ENCODE data around the gene FLNB. TPM values are rescaled to one million over a fixed set of nuclear protein-coding genes. Genes with fewer than 3 reads are reported as not detected.

The FLNB gene
- polyA plus RNA-seq, 1 donor from 2014 or later, result 10.3 TPM

DNA sequence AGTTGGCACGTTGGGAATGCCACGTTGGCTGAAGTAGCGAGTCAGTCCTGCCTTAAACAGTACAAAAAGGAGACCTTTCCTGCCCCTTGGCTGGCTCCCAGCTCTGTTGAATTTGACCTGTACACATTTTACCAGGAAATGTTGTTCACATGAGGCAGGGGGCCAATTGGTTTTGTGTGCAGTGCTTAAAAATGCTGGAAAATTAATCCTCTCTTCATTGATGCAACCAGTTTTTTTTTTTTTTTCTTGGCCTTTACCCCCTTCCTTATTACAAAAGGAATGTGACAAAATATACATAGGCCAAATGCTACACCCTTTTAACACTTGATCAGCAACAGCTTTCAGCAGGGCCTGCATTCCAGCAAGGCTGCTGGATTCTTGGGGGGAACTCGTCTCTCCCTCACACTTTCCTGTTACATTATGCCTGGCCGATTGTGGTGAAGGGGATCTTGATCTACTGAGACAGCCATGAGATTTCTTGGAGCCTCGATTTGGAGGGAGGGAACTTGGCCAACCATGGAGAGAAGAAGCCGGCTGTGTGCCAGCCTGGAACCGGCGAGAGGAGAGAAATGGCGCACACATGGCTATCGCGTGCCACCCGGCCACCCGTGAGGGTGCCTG lies 109.4 kb downstream of the FLNB start:
- H3K9me2 ChIP-seq (ENCODE audit: insufficient read depth, low read length), result no peaks in the 10 kb centered on the region
- no peaks in the 10 kb centered on the region for H3K36me3 ChIP-seq (ENCODE audit: insufficient read depth, low read length)
- no peaks in the 10 kb centered on the region for H4K20me1 ChIP-seq (ENCODE audit: insufficient read depth)
- no peaks in the 10 kb centered on the region for H3K9me3 ChIP-seq (ENCODE audit: low read length)
- H3F3A ChIP-seq (ENCODE audit: insufficient read depth, low read length, poor library complexity, severe bottlenecking), result no peaks in the 10 kb centered on the region
- no peak overlapping the region for H3K27ac ChIP-seq (ENCODE audit: low read length)
- H3K79me2 ChIP-seq (replicated peaks; ENCODE audit: insufficient read depth, low read length), result no peaks in the 10 kb centered on the region
- H3K4me2 ChIP-seq (ENCODE audit: low read length), result no peak overlapping the region
- no peak overlapping the region for H2AFZ ChIP-seq (ENCODE audit: low read depth, low read length)
- no peak overlapping the region for H3K9ac ChIP-seq (ENCODE audit: low read length)
- H3K27me3 ChIP-seq (ENCODE audit: insufficient read depth, low read depth, low read length), result no peaks in the 10 kb centered on the region
- no peak for TF ChIP-seq POLR2AphosphoS5 (IDR thresholded peaks at IDR 0.05)
- TF ChIP-seq CTCF (IDR thresholded peaks at IDR 0.05; ENCODE audit: poor library complexity, severe bottlenecking), result no peak
- TF ChIP-seq EZH2 (IDR thresholded peaks at IDR 0.05; ENCODE audit: borderline replicate concordance, insufficient read depth, low read length, poor library complexity, severe bottlenecking), result no peak
- TF ChIP-seq SMC3 (conservative IDR thresholded peaks at IDR 0.05; ENCODE audit: poor library complexity), result no peak
- no peak for TF ChIP-seq RAD21 (conservative IDR thresholded peaks at IDR 0.05)
- TF ChIP-seq TAF1 (IDR thresholded peaks at IDR 0.05; ENCODE audit: low read depth), result no peak
- no peak for TF ChIP-seq REST (IDR thresholded peaks at IDR 0.05; ENCODE audit: borderline replicate concordance)
- no peak for TF ChIP-seq EP300 (conservative IDR thresholded peaks at IDR 0.05; ENCODE audit: poor library complexity, severe bottlenecking)
- TF ChIP-seq MXI1 (conservative IDR thresholded peaks at IDR 0.05; ENCODE audit: poor library complexity, severe bottlenecking), result no peak
- no peak overlapping the region for H3K4me3 ChIP-seq (ENCODE audit: low read length)

- no peaks in the 10 kb centered on the region for H3K79me2 ChIP-seq (replicated peaks; ENCODE audit: insufficient read depth, low read length)
- no peak overlapping the region for H2AFZ ChIP-seq (ENCODE audit: low read depth, low read length)
- H3K4me2 ChIP-seq (ENCODE audit: low read length), result no peak overlapping the region
- H3K9ac ChIP-seq (ENCODE audit: low read length), result no peak overlapping the region
- no peaks in the 10 kb centered on the region for H3K27me3 ChIP-seq (ENCODE audit: insufficient read depth, low read depth, low read length)
- H3K4me3 ChIP-seq (ENCODE audit: low read length), result no peak overlapping the region
- no peaks in the 10 kb centered on the region for H4K20me1 ChIP-seq (ENCODE audit: insufficient read depth)
- no peaks in the 10 kb centered on the region for H3K9me3 ChIP-seq (ENCODE audit: low read length)
- no peaks in the 10 kb centered on the region for H3K36me3 ChIP-seq (ENCODE audit: insufficient read depth, low read length)
- H3K9me2 ChIP-seq (ENCODE audit: insufficient read depth, low read length), result no peaks in the 10 kb centered on the region
- TF ChIP-seq EP300 (conservative IDR thresholded peaks at IDR 0.05; ENCODE audit: poor library complexity, severe bottlenecking), result no peak
- TF ChIP-seq REST (IDR thresholded peaks at IDR 0.05; ENCODE audit: borderline replicate concordance), result no peak
- no peak for TF ChIP-seq EZH2 (IDR thresholded peaks at IDR 0.05; ENCODE audit: borderline replicate concordance, insufficient read depth, low read length, poor library complexity, severe bottlenecking)
- no peak for TF ChIP-seq CTCF (IDR thresholded peaks at IDR 0.05; ENCODE audit: poor library complexity, severe bottlenecking)
- TF ChIP-seq MXI1 (conservative IDR thresholded peaks at IDR 0.05; ENCODE audit: poor library complexity, severe bottlenecking), result no peak
- no peak for TF ChIP-seq POLR2AphosphoS5 (IDR thresholded peaks at IDR 0.05)
- TF ChIP-seq SMC3 (conservative IDR thresholded peaks at IDR 0.05; ENCODE audit: poor library complexity), result no peak
- TF ChIP-seq TAF1 (IDR thresholded peaks at IDR 0.05; ENCODE audit: low read depth), result no peak
- TF ChIP-seq RAD21 (conservative IDR thresholded peaks at IDR 0.05), result no peak
- no peaks in the 10 kb centered on the region for H3F3A ChIP-seq (ENCODE audit: insufficient read depth, low read length, poor library complexity, severe bottlenecking)
- H3K27ac ChIP-seq (ENCODE audit: low read length), result no peak overlapping the region
Observed at GRCh38 chr3:58119186-58119585, 111.0 kb downstream of the FLNB start.
